Lung (tissue), 12 donors: ENCODE results near the gene B4GALT4. TPM values are rescaled to one million over a fixed set of nuclear protein-coding genes. Genes with fewer than 3 reads are reported as not detected.

ENCODE experiments used
- ATAC-seq: fragments of 200-7000 bp; cut with Tn5 transposase; one replicate; pipeline ENCODE4 v1.9.1; 2020; ENCODE audit warnings: moderate number of reproducible peaks; ENCODE audit not compliant: insufficient read depth, low FRiP score
- DNase-seq, 3 donors: peaks; one replicate each; pipeline ENCODE4 v3.0.0-alpha.2; 2013 to 2017
- H3K27ac ChIP-seq, 2 donors: one replicate each; pipeline ENCODE4 v1.5.1; 2013; ENCODE audit warnings: mild to moderate bottlenecking in 2 of 2, moderate library complexity in 2 of 2, control low read depth in 1 of 2, inconsistent platforms in 1 of 2, low read depth in 1 of 2, low read length in 1 of 2
- H3K27me3 ChIP-seq, 3 donors: one replicate each; pipeline ENCODE4 v1.5.1; 2013; ENCODE audit warnings: low read length in 2 of 3; ENCODE audit not compliant: control insufficient read depth in 3 of 3, insufficient read depth in 3 of 3
- H3K36me3 ChIP-seq, 4 donors: one replicate each; pipeline ENCODE4 v1.5.1; 2013; ENCODE audit warnings: low read length in 4 of 4, mild to moderate bottlenecking in 1 of 4, moderate library complexity in 1 of 4; ENCODE audit not compliant: control insufficient read depth in 4 of 4, insufficient read depth in 4 of 4
- H3K4me1 ChIP-seq, 5 donors: one replicate each; pipeline ENCODE4 v1.5.1; 2013; ENCODE audit warnings: low read length in 5 of 5, mild to moderate bottlenecking in 2 of 5, moderate library complexity in 1 of 5; ENCODE audit not compliant: control insufficient read depth in 5 of 5, insufficient read depth in 5 of 5
- H3K4me3 ChIP-seq: one replicate; pipeline ENCODE4 v1.5.1; 2013; ENCODE audit warnings: mild to moderate bottlenecking, control low read depth, moderate library complexity
- H3K9ac ChIP-seq, 2 donors: one replicate each; pipeline ENCODE4 v1.5.1; 2013; ENCODE audit warnings: low read length in 2 of 2, control low read depth in 1 of 2; ENCODE audit not compliant: insufficient read depth in 1 of 2
- H3K9me3 ChIP-seq, 4 donors: one replicate each; pipeline ENCODE4 v1.5.1; 2013; ENCODE audit warnings: low read length in 3 of 4, mild to moderate bottlenecking in 1 of 4, moderate library complexity in 1 of 4; ENCODE audit not compliant: control insufficient read depth in 4 of 4, insufficient read depth in 3 of 4
- WGBS, 2 donors: extraction: QIAGEN DNeasy Blood & Tissue Kit; methylation state at CpG; one replicate each; pipeline ENCODE4 v1.1.7; 2013; 5-methylcytosine and 5-hydroxymethylcytosine counted together
- polyA plus RNA-seq, 2 donors: library from polyadenylated mRNA; stranded (reverse); fragments of 200-250 nt; gene quantifications; one replicate each; pipeline ENCODE4 v1.2.1, GENCODE V29; 2013
- total RNA-seq, 2 donors: library from RNA; depleted of rRNA in 1 of 2; stranded (reverse); fragments of >200 nt in 1 of 2; gene quantifications; one replicate each; pipeline ENCODE4 v1.2.1, GENCODE V29; 2014 to 2021
- TF ChIP-seq, protein P1 (sequence below): IDR thresholded peaks from 2 replicates; pipeline ENCODE4 v1.5.1; 2012; ENCODE audit warnings: mild to moderate bottlenecking; ENCODE audit errors: control extremely low read depth, extremely low read depth
- donor health status: control.
- donor health status: control.
- donor health status: Bipolar disorder and iron deficiency.
- donor health status: healthy.
- donor health status: DM: yes; HTN: yes; CAD: no.

Gene B4GALT4
- total and polyA plus RNA-seq, 4 donors, result 7.5 to 23.2 (median 15.8) TPM

DNA sequence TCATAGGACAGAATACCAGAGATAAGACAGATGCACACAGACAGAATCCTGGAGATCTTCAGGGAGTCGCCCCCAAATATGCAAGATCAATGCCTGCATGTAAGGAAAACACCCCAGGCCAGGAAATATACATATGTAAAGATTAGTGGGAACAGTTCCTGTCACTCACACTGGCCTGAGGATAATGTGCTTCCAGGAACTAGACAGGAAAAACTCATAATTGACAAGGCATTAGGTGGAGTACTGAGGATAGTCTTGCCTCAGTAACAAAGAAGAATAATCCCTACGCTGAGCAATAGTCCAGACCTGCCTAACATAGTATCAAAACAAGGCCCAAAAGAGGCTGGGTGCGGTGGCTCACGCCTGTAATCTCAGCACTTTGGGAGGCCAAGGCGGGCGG, 20.4 kb upstream of the B4GALT4 start:
- ATAC-seq, result no peak
- no peaks in the 10 kb centered on the region for H3K9me3 ChIP-seq
- no peaks in the 10 kb centered on the region for H3K4me1 ChIP-seq
- no peak overlapping the region for H3K9ac ChIP-seq
- no peak for DNase-seq
- no peak overlapping the region for H3K4me3 ChIP-seq
- TF ChIP-seq, protein P1, sequence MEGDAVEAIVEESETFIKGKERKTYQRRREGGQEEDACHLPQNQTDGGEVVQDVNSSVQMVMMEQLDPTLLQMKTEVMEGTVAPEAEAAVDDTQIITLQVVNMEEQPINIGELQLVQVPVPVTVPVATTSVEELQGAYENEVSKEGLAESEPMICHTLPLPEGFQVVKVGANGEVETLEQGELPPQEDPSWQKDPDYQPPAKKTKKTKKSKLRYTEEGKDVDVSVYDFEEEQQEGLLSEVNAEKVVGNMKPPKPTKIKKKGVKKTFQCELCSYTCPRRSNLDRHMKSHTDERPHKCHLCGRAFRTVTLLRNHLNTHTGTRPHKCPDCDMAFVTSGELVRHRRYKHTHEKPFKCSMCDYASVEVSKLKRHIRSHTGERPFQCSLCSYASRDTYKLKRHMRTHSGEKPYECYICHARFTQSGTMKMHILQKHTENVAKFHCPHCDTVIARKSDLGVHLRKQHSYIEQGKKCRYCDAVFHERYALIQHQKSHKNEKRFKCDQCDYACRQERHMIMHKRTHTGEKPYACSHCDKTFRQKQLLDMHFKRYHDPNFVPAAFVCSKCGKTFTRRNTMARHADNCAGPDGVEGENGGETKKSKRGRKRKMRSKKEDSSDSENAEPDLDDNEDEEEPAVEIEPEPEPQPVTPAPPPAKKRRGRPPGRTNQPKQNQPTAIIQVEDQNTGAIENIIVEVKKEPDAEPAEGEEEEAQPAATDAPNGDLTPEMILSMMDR, result no peak
- H3K27ac ChIP-seq, result no peak overlapping the region
- no peaks in the 10 kb centered on the region for H3K27me3 ChIP-seq
- H3K36me3 ChIP-seq, result no peaks in the 10 kb centered on the region
- 68 to 80% methylated on average over 6 of the region's 6 CpGs for WGBS, 2 donors

DNA sequence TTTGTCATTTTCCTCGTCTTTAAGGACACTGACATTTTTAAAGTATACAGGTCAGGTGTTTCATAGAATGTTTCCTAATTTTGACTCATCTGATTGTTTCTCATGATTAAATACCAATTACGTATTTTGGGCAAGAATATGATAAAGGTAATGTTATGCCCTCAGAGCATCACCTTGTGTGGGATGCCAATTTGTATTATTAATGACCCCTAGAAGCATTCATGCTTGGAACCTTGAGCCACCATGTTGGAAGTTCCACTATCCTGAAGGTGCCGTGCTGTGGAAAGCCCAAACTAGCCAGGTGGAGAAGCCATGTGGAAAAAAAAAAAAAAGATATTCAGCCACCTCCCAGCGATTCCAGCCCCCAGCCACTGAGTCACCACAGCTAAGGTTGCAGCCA, 19.1 kb upstream of the B4GALT4 start:
- Histone ChIP-seq H3K27ac (no peak overlapping the region), H3K4me3 (no peak overlapping the region), H3K27me3 (no peaks in the 10 kb centered on the region), H3K4me1 (no peaks in the 10 kb centered on the region), H3K9ac (no peak overlapping the region), H3K36me3 (no peaks in the 10 kb centered on the region), H3K9me3 (no peaks in the 10 kb centered on the region)
- WGBS, 2 donors, result 86 to 96% methylated on average over 4 of the region's 4 CpGs
- ATAC-seq (no peak), DNase-seq (no peak)
- TF ChIP-seq, protein P1, result no peak

DNA sequence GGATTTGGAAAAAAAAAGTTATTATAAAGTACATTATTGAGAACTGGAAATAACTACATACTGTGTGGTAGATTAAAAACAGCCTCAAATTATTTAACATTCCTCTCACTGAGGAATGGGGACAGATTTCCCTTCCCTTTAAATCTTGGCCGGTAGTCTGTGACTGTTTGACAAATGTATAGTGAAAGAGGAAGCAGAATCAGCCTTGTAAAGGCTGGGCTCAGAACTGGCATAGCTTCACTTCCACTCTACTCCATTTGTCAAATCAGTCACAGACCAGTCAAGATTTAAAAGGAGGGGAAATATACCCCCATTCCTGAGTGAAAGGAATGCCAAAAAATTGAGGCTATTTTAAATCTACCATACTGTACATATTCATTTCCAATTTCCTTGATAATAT, 18.2 kb upstream of the B4GALT4 start:
- Histone ChIP-seq H3K36me3 (no peaks in the 10 kb centered on the region), H3K4me3 (no peak overlapping the region), H3K9me3 (no peaks in the 10 kb centered on the region), H3K4me1 (no peaks in the 10 kb centered on the region), H3K27me3 (no peaks in the 10 kb centered on the region), H3K9ac (no peak overlapping the region), H3K27ac (no peak overlapping the region)
- ATAC-seq (no peak), DNase-seq (peak in 2 of 3 donors; percentile 7 to 47)
- TF ChIP-seq, protein P1, result no peak
- 3 to 12% methylated on average over 1 of the region's 1 CpG for WGBS, 2 donors
